ENCODE data around the gene RACK1. TPM values are rescaled to one million over a fixed set of nuclear protein-coding genes. Genes with fewer than 3 reads are reported as not detected.
"Not testable (repeated sequence)": the region's sequence is repeated elsewhere in the genome, so short reads cannot be mapped to it uniquely, and the experiment has no call there.

RACK1 gene
- 2,993 TPM for total RNA-seq
- 2,408 TPM for polyA plus RNA-seq

DNA sequence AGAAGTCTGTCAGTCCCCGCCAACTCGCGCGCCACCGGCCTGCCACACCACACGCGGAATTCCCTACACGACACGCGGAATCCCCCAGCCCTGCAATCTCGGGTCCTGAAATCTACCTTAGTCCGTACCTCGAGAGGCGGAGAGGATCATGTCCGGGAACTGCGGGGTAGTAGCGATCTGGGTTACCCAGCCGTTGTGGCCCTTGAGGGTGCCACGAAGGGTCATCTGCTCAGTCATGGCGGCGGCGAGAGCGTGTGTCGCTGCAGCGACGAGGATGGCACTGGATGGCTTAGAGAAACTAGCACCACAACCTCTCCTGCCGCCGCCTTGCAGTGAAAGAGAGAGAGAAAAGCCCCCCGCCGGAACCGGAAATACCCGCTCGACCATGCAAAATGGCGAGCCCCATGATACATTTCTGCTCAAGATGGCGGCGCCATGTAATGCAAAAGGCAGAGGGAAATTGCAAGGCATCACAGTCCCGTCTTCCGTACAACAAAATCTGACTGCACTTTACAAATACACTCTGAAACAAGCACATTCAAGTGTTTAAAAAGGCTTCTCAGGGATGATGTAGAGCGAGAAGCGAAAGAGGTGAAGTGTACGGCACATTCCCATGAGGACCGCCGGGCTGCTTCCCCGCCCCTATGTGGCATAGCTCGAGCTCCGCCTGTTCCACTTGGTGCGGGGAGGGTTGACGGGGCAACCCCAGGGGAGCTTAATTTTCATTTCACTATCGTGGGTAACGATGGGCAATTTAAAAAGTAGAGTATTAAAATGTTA, at the start of gene RACK1:
Gene RACK1 (minus strand): TSS at position 343 of the 780 bp plus-strand sequence. CDS start 106 bp downstream, at position 237.
- peak; percentile 91 for DNase-seq (ENCODE audit: extremely low spot score)
- peaks cover 2% of the 10 kb centered on the region for H3K4me1 ChIP-seq (ENCODE audit: insufficient read depth)
- H3K36me3 ChIP-seq (ENCODE audit: insufficient read depth) = peaks cover 6% of the 10 kb centered on the region
- under 1% methylated on average over 50 of the region's 50 CpGs for WGBS
- H3K27ac ChIP-seq (ENCODE audit: low read depth) = peak within 1 kb of the TSS; percentile 77
- peak within 1 kb of the TSS; percentile 66 for H3K4me3 ChIP-seq (ENCODE audit: low read depth, low read length)

DNA sequence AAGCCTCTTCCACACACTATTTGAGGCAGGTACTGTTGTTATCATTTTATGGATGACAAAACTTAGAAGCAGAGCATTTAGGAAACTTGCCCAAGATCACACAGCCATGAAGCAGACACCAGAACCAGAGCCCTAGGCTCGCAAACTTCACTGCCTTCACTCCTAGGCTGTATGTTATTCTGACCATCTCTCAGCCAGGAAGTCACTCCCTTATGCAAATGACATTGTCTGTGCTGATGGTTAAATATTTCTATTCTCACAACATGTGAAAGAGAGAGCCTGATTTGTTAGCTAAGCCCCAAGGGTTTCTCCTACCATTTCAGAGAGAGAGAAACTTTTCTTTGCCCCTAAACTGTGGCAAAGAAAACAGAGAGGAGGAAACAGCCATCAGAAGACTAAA, 43.6 kb upstream of the RACK1 start:
- not testable (repeated sequence) for H3K4me1 ChIP-seq (ENCODE audit: insufficient read depth); H3K27ac ChIP-seq (ENCODE audit: low read depth); H3K36me3 ChIP-seq (ENCODE audit: insufficient read depth); H3K4me3 ChIP-seq (ENCODE audit: low read depth, low read length); DNase-seq (ENCODE audit: extremely low spot score)
- 67% methylated on average over 1 of the region's 1 CpG for WGBS

DNA sequence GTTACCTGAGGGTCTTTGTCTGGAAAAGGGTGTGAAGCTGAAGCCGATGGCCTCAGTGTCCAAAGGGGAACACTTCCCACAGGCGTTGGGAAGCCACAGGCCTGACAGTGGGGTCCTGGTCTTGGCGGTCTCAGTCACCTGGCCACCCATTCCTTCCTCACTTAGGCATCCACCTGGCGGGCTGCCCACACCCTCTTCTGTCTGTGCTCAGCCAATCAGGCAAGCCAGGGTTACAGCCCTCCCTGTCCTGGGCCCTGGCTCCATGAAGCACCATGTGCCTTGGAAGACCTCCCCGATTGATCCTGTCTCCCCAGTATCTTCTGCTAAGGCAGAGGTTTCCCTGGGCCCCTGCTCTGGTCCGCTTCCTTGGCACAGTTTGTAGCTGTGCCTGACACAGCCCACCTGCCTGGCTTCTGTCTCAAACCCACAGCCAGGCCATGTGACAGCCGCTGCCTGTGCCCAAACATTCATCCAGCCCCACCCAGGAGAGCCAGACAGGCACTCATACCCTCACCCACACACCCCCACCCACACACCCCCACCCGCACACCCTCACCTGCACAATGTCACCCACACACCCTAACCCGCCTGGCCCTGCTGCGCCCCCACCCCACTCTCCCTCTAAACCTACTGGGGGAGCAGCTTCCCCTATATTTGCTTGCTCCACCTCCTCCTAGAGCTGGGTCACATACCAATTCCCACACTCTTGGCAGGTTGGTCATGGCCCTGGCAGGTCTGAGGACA, 42.4 kb upstream of the RACK1 start:
- H3K27ac ChIP-seq (ENCODE audit: low read depth); H3K4me1 ChIP-seq (ENCODE audit: insufficient read depth); H3K4me3 ChIP-seq (ENCODE audit: low read depth, low read length); DNase-seq (ENCODE audit: extremely low spot score); H3K36me3 ChIP-seq (ENCODE audit: insufficient read depth): not testable (repeated sequence)
- 89% methylated on average over 10 of the region's 10 CpGs for WGBS

DNA sequence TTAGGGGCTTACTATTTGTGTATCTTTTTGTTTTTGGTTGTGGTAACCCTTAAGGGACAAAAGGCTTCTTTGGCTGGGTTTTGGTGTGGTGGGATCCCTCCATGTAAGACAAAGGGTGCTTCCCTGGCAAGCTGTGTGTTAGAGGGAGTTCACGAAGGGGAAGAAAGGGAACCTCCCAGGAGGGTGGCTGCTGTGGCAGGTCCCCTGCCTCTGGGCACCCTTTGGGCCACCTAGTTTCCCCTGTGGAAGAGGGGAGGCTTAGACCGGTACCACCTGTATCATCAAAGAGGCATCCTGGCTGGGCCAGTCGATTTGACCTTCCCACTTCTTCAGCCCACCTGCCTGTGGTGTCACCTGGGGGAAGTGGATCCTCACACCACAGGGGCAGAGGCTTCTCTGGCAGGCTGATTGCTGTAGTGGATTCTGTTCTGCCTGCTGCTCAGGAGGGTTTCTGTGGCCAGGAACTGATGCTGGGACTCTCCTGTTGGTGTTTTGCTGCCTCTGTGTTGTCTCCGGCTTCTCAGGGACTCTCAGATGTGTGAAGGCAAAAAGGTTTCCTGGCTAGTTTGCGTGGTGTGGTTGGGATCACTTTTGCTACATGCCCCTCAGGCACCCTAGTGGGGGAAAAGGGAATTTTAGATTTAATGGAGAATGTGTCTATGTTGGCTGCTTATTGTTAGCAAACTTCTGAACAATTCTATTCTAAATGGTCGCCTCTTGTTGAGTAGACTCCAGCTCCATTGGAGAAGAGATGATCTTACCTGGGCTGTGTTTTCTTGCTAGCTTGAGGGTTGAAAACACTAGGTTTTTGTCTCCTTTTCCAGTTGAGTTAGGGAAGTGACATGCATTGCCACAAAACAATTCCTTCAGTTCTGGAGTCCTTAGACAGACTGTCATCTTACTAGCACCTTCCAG, 40.4 kb upstream of the RACK1 start:
- H3K4me1 ChIP-seq (ENCODE audit: insufficient read depth); H3K4me3 ChIP-seq (ENCODE audit: low read depth, low read length); DNase-seq (ENCODE audit: extremely low spot score); H3K36me3 ChIP-seq (ENCODE audit: insufficient read depth); H3K27ac ChIP-seq (ENCODE audit: low read depth): not testable (repeated sequence)
- 66% methylated on average over 6 of the region's 6 CpGs for WGBS

DNA sequence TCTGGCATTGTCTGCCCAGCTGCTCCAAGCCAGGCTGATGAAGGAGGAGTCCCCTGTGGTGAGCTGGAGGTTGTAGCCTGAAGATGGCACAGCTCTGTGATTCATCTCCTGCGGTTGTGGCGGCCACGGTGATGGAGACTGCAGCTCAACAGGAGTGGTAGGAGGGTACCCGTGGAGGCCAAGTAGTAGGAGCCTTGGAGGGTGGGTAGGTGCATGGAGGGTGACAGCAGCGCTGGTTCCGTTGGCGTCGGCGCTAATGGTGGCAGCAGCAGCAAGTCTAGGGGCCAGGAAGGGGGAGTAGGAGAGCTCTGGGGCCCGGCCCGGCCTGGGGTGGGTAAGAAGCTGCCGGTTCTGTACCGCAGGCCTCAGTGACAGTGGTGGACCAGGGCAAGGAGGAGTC, 39.6 kb upstream of the RACK1 start:
- Histone ChIP-seq H3K27ac (ENCODE audit: low read depth) (no peak overlapping the region), H3K36me3 (ENCODE audit: insufficient read depth) (no peaks in the 10 kb centered on the region), H3K4me3 (ENCODE audit: low read depth, low read length) (no peak overlapping the region), H3K4me1 (ENCODE audit: insufficient read depth) (no peaks in the 10 kb centered on the region)
- 79% methylated on average over 13 of the region's 13 CpGs for WGBS
- DNase-seq (ENCODE audit: extremely low spot score) = no peak

- DNase-seq (ENCODE audit: extremely low spot score) = no peak
- Histone ChIP-seq H3K4me1 (ENCODE audit: insufficient read depth) (no peaks in the 10 kb centered on the region), H3K27ac (ENCODE audit: low read depth) (no peak overlapping the region), H3K4me3 (ENCODE audit: low read depth, low read length) (no peak overlapping the region), H3K36me3 (ENCODE audit: insufficient read depth) (no peaks in the 10 kb centered on the region)
- WGBS = 90% methylated on average over 7 of the region's 7 CpGs
Measured at GRCh38 chr5:181282874-181283273, 39.2 kb upstream of the RACK1 start.

DNA sequence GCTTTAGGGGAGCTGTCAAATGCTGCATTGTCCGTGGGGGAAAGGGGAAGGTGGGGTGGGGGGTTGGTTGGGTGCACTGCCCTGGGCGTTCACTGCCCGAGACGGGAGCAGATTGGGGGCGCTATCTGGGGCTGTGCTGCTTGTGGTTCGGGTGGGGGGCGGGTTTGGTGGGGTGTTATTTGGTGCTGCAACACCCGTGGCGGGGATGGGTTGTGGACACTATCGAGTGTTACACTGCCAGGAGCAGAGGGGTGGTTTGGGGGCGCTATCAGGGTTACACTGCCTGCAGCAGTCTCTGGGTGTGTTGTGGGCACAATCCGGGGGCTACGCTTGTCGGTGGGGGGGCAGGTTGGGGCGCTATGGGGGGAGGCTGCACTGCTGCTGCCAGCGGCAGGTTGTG, 38.7 kb upstream of the RACK1 start:
- not testable (repeated sequence) for DNase-seq (ENCODE audit: extremely low spot score); H3K4me3 ChIP-seq (ENCODE audit: low read depth, low read length); H3K4me1 ChIP-seq (ENCODE audit: insufficient read depth); H3K27ac ChIP-seq (ENCODE audit: low read depth); H3K36me3 ChIP-seq (ENCODE audit: insufficient read depth)
- WGBS = 90% methylated on average over 16 of the region's 16 CpGs

DNA sequence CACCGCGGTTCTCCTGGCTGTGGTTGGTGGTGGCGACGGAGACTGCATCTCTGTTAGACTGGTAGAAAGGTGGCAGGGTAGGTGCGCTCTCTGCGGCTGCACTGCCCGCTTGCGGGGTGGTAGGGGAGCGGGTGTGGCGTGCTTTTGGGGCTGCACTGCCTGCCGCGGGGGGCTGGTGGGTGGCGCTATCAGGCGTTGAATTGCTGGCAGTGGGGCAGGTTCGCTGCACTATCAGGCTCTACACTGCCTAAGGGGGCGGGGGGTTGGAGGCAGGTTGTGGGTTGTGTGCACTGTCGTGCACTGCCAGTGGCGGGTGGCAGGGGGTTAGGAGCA, 38.2 kb upstream of the RACK1 start:
- no peak overlapping the region for H3K4me3 ChIP-seq (ENCODE audit: low read depth, low read length)
- no peak overlapping the region for H3K27ac ChIP-seq (ENCODE audit: low read depth)
- no peak for DNase-seq (ENCODE audit: extremely low spot score)
- H3K4me1 ChIP-seq (ENCODE audit: insufficient read depth) = no peaks in the 10 kb centered on the region
- 91% methylated on average over 18 of the region's 18 CpGs for WGBS
- no peaks in the 10 kb centered on the region for H3K36me3 ChIP-seq (ENCODE audit: insufficient read depth)

- Histone ChIP-seq H3K4me1 (ENCODE audit: insufficient read depth) (no peaks in the 10 kb centered on the region), H3K4me3 (ENCODE audit: low read depth, low read length) (no peak overlapping the region), H3K36me3 (ENCODE audit: insufficient read depth) (no peaks in the 10 kb centered on the region), H3K27ac (ENCODE audit: low read depth) (no peak overlapping the region)
- no peak for DNase-seq (ENCODE audit: extremely low spot score)
- 92% methylated on average over 40 of the region's 40 CpGs for WGBS
Measured at GRCh38 chr5:181281077-181281983, 37.6 kb upstream of the RACK1 start.

- no peak for DNase-seq (ENCODE audit: extremely low spot score)
- 88% methylated on average over 7 of the region's 7 CpGs for WGBS
- H3K4me3 ChIP-seq (ENCODE audit: low read depth, low read length) = no peak overlapping the region
- H3K4me1 ChIP-seq (ENCODE audit: insufficient read depth) = no peaks in the 10 kb centered on the region
- H3K27ac ChIP-seq (ENCODE audit: low read depth) = no peak overlapping the region
- no peaks in the 10 kb centered on the region for H3K36me3 ChIP-seq (ENCODE audit: insufficient read depth)
Measured at GRCh38 chr5:181280251-181280762, 36.6 kb upstream of the RACK1 start.

DNA sequence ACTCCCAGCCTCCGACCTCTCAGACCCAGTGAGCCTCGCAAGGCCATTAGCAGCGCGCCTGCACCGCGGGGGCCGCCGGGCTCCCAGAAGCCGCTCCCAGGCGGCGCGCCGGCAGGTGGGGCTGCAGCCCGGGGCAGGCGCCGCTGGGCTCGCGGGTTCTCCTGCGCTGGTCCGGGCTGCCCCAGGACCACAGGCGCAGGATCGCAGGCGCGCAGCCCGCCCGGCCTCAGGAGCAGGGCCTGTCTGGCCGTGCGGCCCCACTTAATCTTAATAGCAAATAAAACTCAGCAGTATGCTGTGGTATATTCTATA, 29.7 kb upstream of the RACK1 start:
- 42% methylated on average over 28 of the region's 28 CpGs for WGBS
- not testable (repeated sequence) for H3K4me1 ChIP-seq (ENCODE audit: insufficient read depth); H3K4me3 ChIP-seq (ENCODE audit: low read depth, low read length); DNase-seq (ENCODE audit: extremely low spot score); H3K36me3 ChIP-seq (ENCODE audit: insufficient read depth); H3K27ac ChIP-seq (ENCODE audit: low read depth)

DNA sequence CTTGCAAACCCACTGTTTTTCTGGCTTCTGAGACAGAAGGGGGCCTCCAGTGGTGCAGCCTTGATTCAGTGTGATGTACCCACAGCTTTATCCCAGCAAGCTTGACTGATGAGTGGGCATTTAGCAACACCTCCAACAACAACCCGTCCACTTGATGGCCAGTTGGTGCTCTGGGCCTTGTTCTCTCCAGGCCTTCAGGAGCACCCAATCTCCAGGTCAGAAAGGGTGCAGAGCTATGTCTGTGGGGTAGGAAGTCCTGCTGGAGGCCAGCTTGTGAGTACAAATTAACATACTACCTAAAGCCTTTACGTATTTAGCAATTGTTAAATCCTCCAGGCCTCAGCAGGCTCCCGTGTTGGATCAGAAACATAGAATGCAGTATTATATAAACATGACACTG, 27.4 kb upstream of the RACK1 start:
- Histone ChIP-seq H3K4me1 (ENCODE audit: insufficient read depth) (no peaks in the 10 kb centered on the region), H3K27ac (ENCODE audit: low read depth) (no peak overlapping the region), H3K4me3 (ENCODE audit: low read depth, low read length) (no peak overlapping the region), H3K36me3 (ENCODE audit: insufficient read depth) (no peaks in the 10 kb centered on the region)
- DNase-seq (ENCODE audit: extremely low spot score) = no peak
- 79% methylated on average over 3 of the region's 3 CpGs for WGBS

- H3K4me1 ChIP-seq (ENCODE audit: insufficient read depth); H3K27ac ChIP-seq (ENCODE audit: low read depth); H3K36me3 ChIP-seq (ENCODE audit: insufficient read depth); H3K4me3 ChIP-seq (ENCODE audit: low read depth, low read length); DNase-seq (ENCODE audit: extremely low spot score): not testable (repeated sequence)
- 79% methylated on average over 12 of the region's 12 CpGs for WGBS
Measured at GRCh38 chr5:181267907-181268306, 24.2 kb upstream of the RACK1 start.
